DND-41 (cell line): ENCODE results near the gene LRRC3B.

ENCODE experiments used
- ATAC-seq: fragments of 200-7000 bp; cut with Tn5 transposase; 3 replicates; pipeline ENCODE4 v1.9.1; 2021; ENCODE audit warnings: low read depth; ENCODE audit not compliant: insufficient read depth
- DNase-seq: peaks from one replicate; pipeline ENCODE4 v3.0.0-alpha.2; 2020
- H2AFZ ChIP-seq: 2 replicates; pipeline ENCODE4 v1.6.0; 2012; ENCODE audit warnings: low read depth, low read length
- H3K27ac ChIP-seq: 2 replicates; pipeline ENCODE4 v1.5.1; 2012; ENCODE audit warnings: low read length, inconsistent platforms
- H3K27me3 ChIP-seq: fragments of 200-600 bp; sonication (generic); 2 replicates; pipeline ENCODE4 v1.6.0; 2012; ENCODE audit warnings: low read length, mild to moderate bottlenecking, inconsistent platforms; ENCODE audit not compliant: insufficient read depth, poor library complexity
- H3K36me3 ChIP-seq: 2 replicates; pipeline ENCODE4 v1.5.1; 2012; ENCODE audit warnings: low read length, inconsistent platforms; ENCODE audit not compliant: insufficient read depth
- H3K4me1 ChIP-seq: 2 replicates; pipeline ENCODE4 v1.5.1; 2012; ENCODE audit warnings: mild to moderate bottlenecking, low read length; ENCODE audit not compliant: insufficient read depth
- H3K4me2 ChIP-seq: 2 replicates; pipeline ENCODE4 v1.6.0; 2012; ENCODE audit warnings: mild to moderate bottlenecking, moderate library complexity, low read length, inconsistent platforms; ENCODE audit not compliant: insufficient read depth
- H3K4me3 ChIP-seq, 2 experiments: fragments of 200-600 bp in 1 of 2; shearing (Covaris generic) in 1 of 2; 2 replicates each; pipeline ENCODE4 v1.5.1; 2012 to 2016; ENCODE audit warnings: inconsistent platforms in 2 of 2, low read length in 2 of 2, mild to moderate bottlenecking in 2 of 2, low read depth in 1 of 2, moderate library complexity in 1 of 2
- H3K79me2 ChIP-seq: 2 replicates; pipeline ENCODE4 v1.6.0; 2012; ENCODE audit warnings: low read length, inconsistent platforms; ENCODE audit not compliant: insufficient read depth
- H3K9ac ChIP-seq: 2 replicates; pipeline ENCODE4 v1.6.0; 2012; ENCODE audit warnings: low read depth, mild to moderate bottlenecking, inconsistent platforms, low read length, moderate library complexity
- H3K9me3 ChIP-seq: 2 replicates; pipeline ENCODE4 v1.5.1; 2012; ENCODE audit warnings: low read length, moderate library complexity, mild to moderate bottlenecking, inconsistent platforms; ENCODE audit not compliant: insufficient read depth, severe bottlenecking
- H4K20me1 ChIP-seq: 2 replicates; pipeline ENCODE4 v1.6.0; 2012; ENCODE audit warnings: low read length; ENCODE audit not compliant: insufficient read depth
- EZH2 ChIP-seq: IDR thresholded peaks from 3 replicates; pipeline ENCODE4 v1.6.1; 2012; ENCODE audit warnings: borderline replicate concordance, low read depth, mild to moderate bottlenecking, moderate library complexity, low read length, inconsistent platforms; ENCODE audit not compliant: severe bottlenecking
- TF ChIP-seq, protein P1 (sequence below): IDR thresholded peaks from 2 replicates; pipeline ENCODE4 v1.5.1; 2012; ENCODE audit warnings: borderline replicate concordance, low read length, moderate library complexity, mild to moderate bottlenecking; ENCODE audit not compliant: poor library complexity, severe bottlenecking; ENCODE audit errors: extremely low read depth

LRRC3B gene

DNA sequence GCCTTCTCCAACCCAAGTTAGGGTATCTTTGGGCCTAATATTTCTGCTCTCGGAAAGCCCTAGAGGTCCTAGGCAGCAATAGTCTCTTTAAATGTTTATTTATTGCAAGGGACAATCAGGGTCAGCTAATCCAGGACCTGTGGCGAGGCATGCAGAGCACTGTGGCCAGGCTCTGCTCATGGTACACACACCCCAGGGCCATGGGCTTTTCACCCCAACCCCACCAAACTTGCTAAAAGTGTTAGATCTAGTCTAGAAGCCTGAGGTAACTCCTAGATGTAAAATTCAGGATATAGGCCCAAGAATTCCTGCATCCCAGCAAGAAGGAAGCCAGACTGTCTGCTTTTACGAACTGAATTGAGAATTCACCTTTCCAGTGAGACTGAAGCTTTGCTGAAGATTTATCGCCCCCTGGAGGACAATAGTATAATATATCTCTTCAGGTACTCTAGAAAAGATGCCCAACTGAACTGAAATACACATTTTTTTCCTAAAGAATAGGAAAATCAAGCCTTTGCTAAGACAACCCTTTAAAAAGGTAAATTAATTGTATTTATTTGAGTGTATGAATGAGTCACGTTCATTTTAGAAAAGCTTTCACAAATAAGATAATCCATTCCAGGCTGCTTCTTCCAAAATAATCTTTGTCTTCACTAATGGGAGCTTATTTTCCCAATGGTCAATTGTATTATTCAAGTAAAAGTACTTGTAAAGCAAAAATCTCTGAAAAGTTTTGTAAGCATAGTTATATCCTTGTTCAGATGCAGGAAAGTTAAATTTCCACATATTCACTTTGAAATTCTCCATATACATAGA, 89.8 kb downstream of the LRRC3B start:
- Histone ChIP-seq H3K36me3 (no peaks in the 10 kb centered on the region), H3K4me3 (no peak overlapping the region), H3K27me3 (no peaks in the 10 kb centered on the region), H3K9ac (no peak overlapping the region), H3K79me2 (no peaks in the 10 kb centered on the region), H3K9me3 (peaks cover 5% of the 10 kb centered on the region), H3K4me1 (no peaks in the 10 kb centered on the region), H4K20me1 (no peaks in the 10 kb centered on the region), H3K4me2 (no peak overlapping the region), H3K27ac (no peak overlapping the region), H2AFZ (no peak overlapping the region)
- peak; percentile 62; the same call in 2 of the 3 replicates for ATAC-seq
- TF ChIP-seq, protein P1, sequence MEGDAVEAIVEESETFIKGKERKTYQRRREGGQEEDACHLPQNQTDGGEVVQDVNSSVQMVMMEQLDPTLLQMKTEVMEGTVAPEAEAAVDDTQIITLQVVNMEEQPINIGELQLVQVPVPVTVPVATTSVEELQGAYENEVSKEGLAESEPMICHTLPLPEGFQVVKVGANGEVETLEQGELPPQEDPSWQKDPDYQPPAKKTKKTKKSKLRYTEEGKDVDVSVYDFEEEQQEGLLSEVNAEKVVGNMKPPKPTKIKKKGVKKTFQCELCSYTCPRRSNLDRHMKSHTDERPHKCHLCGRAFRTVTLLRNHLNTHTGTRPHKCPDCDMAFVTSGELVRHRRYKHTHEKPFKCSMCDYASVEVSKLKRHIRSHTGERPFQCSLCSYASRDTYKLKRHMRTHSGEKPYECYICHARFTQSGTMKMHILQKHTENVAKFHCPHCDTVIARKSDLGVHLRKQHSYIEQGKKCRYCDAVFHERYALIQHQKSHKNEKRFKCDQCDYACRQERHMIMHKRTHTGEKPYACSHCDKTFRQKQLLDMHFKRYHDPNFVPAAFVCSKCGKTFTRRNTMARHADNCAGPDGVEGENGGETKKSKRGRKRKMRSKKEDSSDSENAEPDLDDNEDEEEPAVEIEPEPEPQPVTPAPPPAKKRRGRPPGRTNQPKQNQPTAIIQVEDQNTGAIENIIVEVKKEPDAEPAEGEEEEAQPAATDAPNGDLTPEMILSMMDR: peak; percentile 70
- TF ChIP-seq EZH2: no peak
- DNase-seq: peak; percentile 4

DNA sequence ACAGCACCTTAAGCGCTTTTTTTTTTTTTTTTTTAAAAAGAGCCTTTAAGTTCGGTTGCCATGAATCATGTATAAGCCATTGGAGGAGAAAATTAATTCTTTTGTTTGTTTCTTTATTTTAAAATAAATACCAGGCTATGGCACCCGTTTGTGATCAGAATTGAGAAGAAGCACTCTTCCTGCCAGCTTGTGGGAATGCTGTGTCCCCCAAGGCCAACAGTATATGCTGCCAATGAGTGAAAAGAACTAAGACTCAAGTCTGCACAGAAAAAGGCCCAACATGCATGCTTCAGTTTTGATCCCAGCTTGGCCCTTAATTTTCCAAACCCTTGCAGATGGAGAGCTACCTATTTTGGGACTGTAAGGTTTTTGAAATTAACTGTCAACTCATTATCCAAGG, 90.5 kb downstream of the LRRC3B start:
- H3K4me1 ChIP-seq: no peaks in the 10 kb centered on the region
- DNase-seq (no peak), ATAC-seq (no peak)
- H3K36me3 ChIP-seq: no peaks in the 10 kb centered on the region
- no peaks in the 10 kb centered on the region for H3K79me2 ChIP-seq
- H3K4me3 ChIP-seq: no peak overlapping the region
- H3K27ac ChIP-seq: no peak overlapping the region
- H3K9ac ChIP-seq: no peak overlapping the region
- no peak overlapping the region for H3K4me2 ChIP-seq
- H3K27me3 ChIP-seq: no peaks in the 10 kb centered on the region
- no peak overlapping the region for H2AFZ ChIP-seq
- TF ChIP-seq, protein P1: no peak
- TF ChIP-seq EZH2: no peak
- H3K9me3 ChIP-seq: peaks cover 5% of the 10 kb centered on the region
- H4K20me1 ChIP-seq: no peaks in the 10 kb centered on the region

DNA sequence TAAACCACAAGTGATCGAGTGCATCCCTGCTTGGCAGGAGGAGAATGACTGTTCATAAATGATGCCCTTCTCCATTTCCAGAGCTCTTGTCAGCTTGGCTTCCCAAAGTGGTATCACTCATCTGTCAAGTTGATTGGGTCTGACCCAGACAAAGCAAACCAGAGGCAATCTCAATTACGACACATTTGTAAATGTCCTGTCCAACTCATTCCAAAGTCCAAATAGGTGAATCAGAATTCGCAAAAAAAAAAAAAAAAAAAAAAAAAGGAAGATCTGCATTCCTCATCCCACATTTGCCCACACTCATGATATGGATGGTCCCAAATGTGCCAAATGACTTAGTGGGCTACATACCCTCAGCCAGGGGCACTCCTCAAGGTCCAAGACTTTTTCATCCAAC, 91.9 kb downstream of the LRRC3B start:
- H3K9me3 ChIP-seq: peaks cover 5% of the 10 kb centered on the region
- no peaks in the 10 kb centered on the region for H4K20me1 ChIP-seq
- H3K27me3 ChIP-seq: no peaks in the 10 kb centered on the region
- no peak for DNase-seq
- H3K4me1 ChIP-seq: no peaks in the 10 kb centered on the region
- H3K9ac ChIP-seq: no peak overlapping the region
- H3K4me2 ChIP-seq: no peak overlapping the region
- no peaks in the 10 kb centered on the region for H3K79me2 ChIP-seq
- no peak overlapping the region for H2AFZ ChIP-seq
- H3K27ac ChIP-seq: no peak overlapping the region
- ATAC-seq: no peak
- no peaks in the 10 kb centered on the region for H3K36me3 ChIP-seq
- no peak overlapping the region for H3K4me3 ChIP-seq
- TF ChIP-seq EZH2: no peak
- TF ChIP-seq, protein P1: no peak
